ENCODE results near the gene TMEM186. TPM values are rescaled to one million over a fixed set of nuclear protein-coding genes. Genes with fewer than 3 reads are reported as not detected.

The TMEM186 gene
- total RNA-seq, 1 donor from 2014 or later = 11.8 TPM

DNA sequence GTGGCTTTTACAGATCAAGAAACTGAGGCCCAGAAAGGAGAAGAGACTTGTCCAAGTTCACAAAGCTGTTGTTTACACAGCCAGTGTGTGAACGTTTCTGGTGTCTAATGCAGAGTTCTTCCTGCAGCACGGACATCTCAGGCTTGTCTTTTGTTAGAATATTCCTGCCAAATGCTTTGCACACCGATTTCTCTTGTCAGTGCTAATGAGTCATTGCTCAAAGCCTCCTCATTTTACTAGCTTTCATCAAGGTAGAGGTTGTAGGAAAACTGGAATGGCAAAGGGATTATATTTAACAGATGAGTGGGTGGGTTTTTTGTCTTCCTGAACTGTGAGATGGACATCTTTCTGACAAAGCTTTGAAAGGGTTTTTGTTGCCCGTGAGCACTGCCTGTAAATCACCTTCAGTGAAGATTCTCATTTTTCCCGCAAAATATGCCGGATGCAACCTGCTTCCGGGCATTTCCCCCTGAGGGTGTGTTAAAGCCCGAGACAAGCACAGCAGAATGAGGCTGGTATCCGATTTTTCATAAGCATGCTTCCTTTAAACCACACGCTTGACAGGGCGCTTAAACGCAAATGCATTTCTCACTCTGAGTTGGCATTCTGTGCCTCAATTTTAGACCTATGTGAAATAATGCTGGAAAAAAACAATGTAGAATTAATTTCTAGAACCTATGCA lies 14.9 kb upstream of the TMEM186 start:
- Mint-ChIP-seq H3K4me3 (no peak overlapping the region), H3K27me3 (ENCODE audit: low read depth) (no peaks in the 10 kb centered on the region), H3K4me1 (no peaks in the 10 kb centered on the region), H3K36me3 (ENCODE audit: low read depth) (peaks cover 21% of the 10 kb centered on the region), H3K9me3 (no peaks in the 10 kb centered on the region), H3K27ac (ENCODE audit: unreplicated experiment) (no peak overlapping the region)
- DNase-seq (ENCODE audit: low read depth, low spot score) = no peak
- TF ChIP-seq, protein P1, sequence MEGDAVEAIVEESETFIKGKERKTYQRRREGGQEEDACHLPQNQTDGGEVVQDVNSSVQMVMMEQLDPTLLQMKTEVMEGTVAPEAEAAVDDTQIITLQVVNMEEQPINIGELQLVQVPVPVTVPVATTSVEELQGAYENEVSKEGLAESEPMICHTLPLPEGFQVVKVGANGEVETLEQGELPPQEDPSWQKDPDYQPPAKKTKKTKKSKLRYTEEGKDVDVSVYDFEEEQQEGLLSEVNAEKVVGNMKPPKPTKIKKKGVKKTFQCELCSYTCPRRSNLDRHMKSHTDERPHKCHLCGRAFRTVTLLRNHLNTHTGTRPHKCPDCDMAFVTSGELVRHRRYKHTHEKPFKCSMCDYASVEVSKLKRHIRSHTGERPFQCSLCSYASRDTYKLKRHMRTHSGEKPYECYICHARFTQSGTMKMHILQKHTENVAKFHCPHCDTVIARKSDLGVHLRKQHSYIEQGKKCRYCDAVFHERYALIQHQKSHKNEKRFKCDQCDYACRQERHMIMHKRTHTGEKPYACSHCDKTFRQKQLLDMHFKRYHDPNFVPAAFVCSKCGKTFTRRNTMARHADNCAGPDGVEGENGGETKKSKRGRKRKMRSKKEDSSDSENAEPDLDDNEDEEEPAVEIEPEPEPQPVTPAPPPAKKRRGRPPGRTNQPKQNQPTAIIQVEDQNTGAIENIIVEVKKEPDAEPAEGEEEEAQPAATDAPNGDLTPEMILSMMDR (conservative IDR thresholded peaks at IDR 0.05) = no peak

DNA sequence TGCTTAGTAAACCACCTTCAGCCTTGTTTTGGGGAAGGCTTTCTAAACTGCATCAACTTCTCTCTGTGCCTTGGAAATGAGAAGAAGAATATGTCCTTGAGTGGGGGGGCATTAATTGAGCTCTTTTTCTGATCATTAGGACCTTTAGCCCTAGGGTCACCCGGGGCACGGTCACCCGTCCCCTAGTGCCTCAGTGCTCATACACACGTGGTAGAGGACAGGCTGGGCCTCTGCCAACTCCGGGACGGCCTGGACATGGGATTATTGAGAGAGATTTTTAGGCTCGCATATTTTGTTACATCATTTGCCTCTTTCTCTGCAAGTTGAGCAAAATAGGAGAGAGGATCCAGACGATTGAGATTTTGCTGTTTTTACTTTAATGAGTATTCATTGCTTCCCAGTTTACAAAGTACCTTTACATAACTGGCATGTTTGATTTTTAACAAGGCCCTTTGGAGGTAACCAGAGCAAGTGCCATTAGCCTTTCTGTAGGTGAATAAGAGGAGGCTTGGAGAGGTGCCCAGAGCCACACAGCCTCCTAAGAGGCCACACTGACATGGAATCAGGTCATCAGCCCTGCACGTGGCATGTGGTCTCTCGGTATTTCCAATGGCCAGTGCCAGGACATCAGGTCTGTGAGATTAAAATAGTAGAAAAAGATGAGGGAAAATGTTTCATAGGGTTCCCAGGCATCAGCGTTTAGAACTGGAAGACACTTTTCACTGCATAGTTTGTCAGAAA lies 11.3 kb upstream of the TMEM186 start:
- Mint-ChIP-seq H3K4me1 (no peaks in the 10 kb centered on the region), H3K27ac (ENCODE audit: unreplicated experiment) (no peak overlapping the region), H3K36me3 (ENCODE audit: low read depth) (peaks cover 9% of the 10 kb centered on the region), H3K9me3 (no peaks in the 10 kb centered on the region), H3K4me3 (no peak overlapping the region), H3K27me3 (ENCODE audit: low read depth) (no peaks in the 10 kb centered on the region)
- no peak for DNase-seq (ENCODE audit: low read depth, low spot score)
- TF ChIP-seq, protein P1 (conservative IDR thresholded peaks at IDR 0.05) = no peak

DNA sequence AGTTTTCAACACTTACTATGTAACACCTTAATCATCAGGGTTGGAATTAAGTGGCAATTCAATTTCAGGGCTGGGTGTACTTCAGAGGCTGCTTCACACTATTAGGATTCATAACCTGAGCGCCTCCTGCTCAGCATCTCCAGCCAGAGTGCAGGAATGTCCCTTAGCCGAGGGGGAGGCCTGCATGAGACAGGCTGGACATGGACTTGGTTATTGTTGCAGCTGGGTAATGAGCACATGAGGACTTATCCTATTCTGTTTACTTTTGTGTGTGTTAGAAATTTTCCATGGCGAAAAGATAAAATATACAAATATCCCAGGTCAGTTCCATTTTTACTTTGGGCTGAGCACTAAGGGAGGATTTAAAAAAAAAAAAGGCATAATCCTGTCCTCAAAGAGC lies 10.6 kb upstream of the TMEM186 start:
- DNase-seq (ENCODE audit: low read depth, low spot score) = no peak
- H3K36me3 Mint-ChIP-seq (ENCODE audit: low read depth) = peaks cover 9% of the 10 kb centered on the region
- H3K4me1 Mint-ChIP-seq = no peaks in the 10 kb centered on the region
- no peak overlapping the region for H3K27ac Mint-ChIP-seq (ENCODE audit: unreplicated experiment)
- H3K9me3 Mint-ChIP-seq = no peaks in the 10 kb centered on the region
- H3K27me3 Mint-ChIP-seq (ENCODE audit: low read depth) = no peaks in the 10 kb centered on the region
- no peak overlapping the region for H3K4me3 Mint-ChIP-seq
- TF ChIP-seq, protein P1 (conservative IDR thresholded peaks at IDR 0.05) = no peak

DNA sequence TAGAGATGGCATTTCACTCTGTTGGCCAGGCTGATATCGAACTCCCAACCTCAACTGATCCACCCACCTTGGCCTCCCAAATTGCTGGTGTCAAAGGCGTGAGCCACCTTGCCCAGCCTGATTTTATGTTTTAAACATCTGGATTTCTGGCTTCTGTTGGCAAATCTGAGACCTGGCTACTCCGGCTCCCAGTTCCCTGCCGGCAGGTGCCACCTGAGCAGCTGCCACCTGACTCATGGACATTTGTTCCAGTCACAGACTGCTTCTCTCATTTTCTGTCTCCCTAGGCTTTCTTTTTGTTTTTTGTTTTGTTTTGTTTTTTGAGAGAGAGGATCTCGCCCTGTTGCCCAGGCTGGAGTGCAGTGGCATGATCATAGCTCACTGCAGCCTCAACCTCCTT lies 9.8 kb upstream of the TMEM186 start:
- TF ChIP-seq, protein P1 (conservative IDR thresholded peaks at IDR 0.05) = no peak
- Mint-ChIP-seq H3K27me3 (ENCODE audit: low read depth) (no peaks in the 10 kb centered on the region), H3K9me3 (no peaks in the 10 kb centered on the region), H3K4me1 (no peaks in the 10 kb centered on the region), H3K4me3 (no peak overlapping the region), H3K27ac (ENCODE audit: unreplicated experiment) (no peak overlapping the region), H3K36me3 (ENCODE audit: low read depth) (peaks cover 6% of the 10 kb centered on the region)
- DNase-seq (ENCODE audit: low read depth, low spot score) = no peak

DNA sequence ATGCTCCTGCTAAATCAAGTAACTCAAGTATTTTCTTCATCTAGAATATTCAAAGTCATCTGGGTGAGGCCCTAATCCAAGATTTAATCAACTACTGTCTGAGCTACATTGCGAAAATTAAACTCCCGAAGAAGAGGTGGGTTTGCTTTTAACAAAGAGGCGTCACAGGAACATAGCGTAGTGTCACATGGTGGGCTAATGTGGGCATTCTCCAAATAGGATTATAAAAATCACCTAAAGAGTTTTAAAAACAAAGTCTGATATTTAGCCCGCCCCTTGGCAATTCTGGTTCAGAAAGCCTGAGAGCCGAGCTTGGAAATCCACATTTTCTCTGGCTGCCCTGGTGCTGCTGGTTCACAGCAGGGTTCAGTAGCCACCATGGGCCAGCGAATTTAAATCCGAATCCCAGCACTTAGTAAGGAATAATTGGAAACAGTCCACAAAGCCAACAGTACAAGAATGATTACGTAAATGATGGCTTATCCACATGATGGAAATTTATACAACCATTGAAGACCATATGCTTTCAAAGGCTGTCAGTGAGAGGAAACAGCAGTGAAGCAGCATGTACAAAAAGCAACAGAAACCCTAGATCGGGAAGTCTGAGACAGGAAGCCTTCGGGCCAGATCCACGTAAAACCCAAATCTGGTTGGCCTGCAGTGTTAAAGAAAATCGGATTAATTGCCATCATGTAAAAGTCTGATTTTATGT lies 9.0 kb upstream of the TMEM186 start:
- TF ChIP-seq, protein P1 (conservative IDR thresholded peaks at IDR 0.05) = no peak
- peaks cover 4% of the 10 kb centered on the region for H3K36me3 Mint-ChIP-seq (ENCODE audit: low read depth)
- no peaks in the 10 kb centered on the region for H3K4me1 Mint-ChIP-seq
- no peak overlapping the region for H3K4me3 Mint-ChIP-seq
- no peak overlapping the region for H3K27ac Mint-ChIP-seq (ENCODE audit: unreplicated experiment)
- DNase-seq (ENCODE audit: low read depth, low spot score) = no peak
- H3K9me3 Mint-ChIP-seq = no peaks in the 10 kb centered on the region
- H3K27me3 Mint-ChIP-seq (ENCODE audit: low read depth) = no peaks in the 10 kb centered on the region

Measured in neural crest cell (in vitro differentiated cells).